ENCODE data around the gene RBAK.
"Not testable (repeated sequence)": the region's sequence is repeated elsewhere in the genome, so short reads cannot be mapped to it uniquely, and the experiment has no call there.

RBAK gene

GRCh38 chr7:5027796-5028410 is 17.8 kb upstream of the RBAK start:
- intact Hi-C loops (cut with micrococcal nuclease); H3K27ac Mint-ChIP-seq; H3K4me1 Mint-ChIP-seq (ENCODE audit: low read depth); H3K4me3 Mint-ChIP-seq; H3K27me3 Mint-ChIP-seq: not testable (repeated sequence)
- Mint-ChIP-seq H3K36me3 (ENCODE audit: low read depth) (peaks cover 11% of the 10 kb centered on the region), H3K9me3 (peaks cover 25% of the 10 kb centered on the region)

DNA sequence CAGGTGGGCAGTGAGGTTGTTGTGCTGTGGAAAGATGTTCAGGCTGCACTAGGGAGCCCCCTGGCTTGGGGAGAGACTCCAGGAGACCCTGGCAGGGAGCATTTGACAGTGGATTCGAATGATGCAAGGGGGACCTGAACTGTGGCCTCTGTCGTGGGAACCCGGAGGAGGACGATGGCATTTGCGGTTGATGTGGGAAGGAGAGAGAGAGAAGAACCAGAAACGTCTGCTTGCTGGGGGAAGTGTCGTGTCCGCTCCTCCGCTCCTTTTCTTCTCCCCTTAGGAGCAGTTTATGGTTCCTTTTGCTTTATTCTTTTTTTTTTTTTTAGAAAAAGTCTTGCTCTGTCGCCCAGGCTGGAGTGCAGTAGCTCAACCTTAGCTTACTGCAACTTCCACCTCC is 12.5 kb upstream of the RBAK start:
- H3K27me3 Mint-ChIP-seq; H3K4me1 Mint-ChIP-seq (ENCODE audit: low read depth); H3K36me3 Mint-ChIP-seq (ENCODE audit: low read depth); H3K9me3 Mint-ChIP-seq; H3K4me3 Mint-ChIP-seq; intact Hi-C loops (cut with micrococcal nuclease); H3K27ac Mint-ChIP-seq: not testable (repeated sequence)

- intact Hi-C loops (cut with micrococcal nuclease): no loop called here
- no peak overlapping the region for H3K4me3 Mint-ChIP-seq
- H3K4me1 Mint-ChIP-seq (ENCODE audit: low read depth): no peaks in the 10 kb centered on the region
- peaks cover 2% of the 10 kb centered on the region for H3K27me3 Mint-ChIP-seq
- H3K27ac Mint-ChIP-seq: no peak overlapping the region
- no peaks in the 10 kb centered on the region for H3K9me3 Mint-ChIP-seq
- H3K36me3 Mint-ChIP-seq (ENCODE audit: low read depth): no peaks in the 10 kb centered on the region
Measured at GRCh38 chr7:5035276-5035675, 10.4 kb upstream of the RBAK start.

DNA sequence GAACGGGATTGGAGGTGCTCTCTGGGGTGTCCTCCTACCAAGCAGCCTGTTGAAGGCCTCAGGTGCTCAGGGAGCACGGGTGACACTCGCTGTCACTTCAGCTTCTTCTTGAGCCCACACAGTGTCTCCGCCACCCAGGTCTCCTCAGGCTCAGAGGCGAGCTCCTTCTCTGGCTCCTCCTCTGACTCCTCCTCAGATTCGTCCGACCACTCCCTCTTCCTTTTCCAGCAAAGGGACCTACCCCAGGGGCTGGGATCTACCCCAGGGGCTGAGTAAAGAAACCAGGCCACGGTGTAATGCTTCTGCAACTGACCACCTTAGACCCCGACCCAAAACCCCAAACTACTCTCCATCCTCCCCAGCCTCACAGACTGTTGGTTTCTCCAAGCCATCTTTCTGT is 9.2 kb upstream of the RBAK start:
- intact Hi-C loops (cut with micrococcal nuclease): no loop called here
- H3K27ac Mint-ChIP-seq: no peak overlapping the region
- H3K36me3 Mint-ChIP-seq (ENCODE audit: low read depth): no peaks in the 10 kb centered on the region
- no peaks in the 10 kb centered on the region for H3K4me1 Mint-ChIP-seq (ENCODE audit: low read depth)
- peaks cover 2% of the 10 kb centered on the region for H3K27me3 Mint-ChIP-seq
- H3K4me3 Mint-ChIP-seq: no peak overlapping the region
- no peaks in the 10 kb centered on the region for H3K9me3 Mint-ChIP-seq

- Mint-ChIP-seq H3K9me3 (no peaks in the 10 kb centered on the region), H3K27ac (no peak overlapping the region), H3K4me3 (no peak overlapping the region), H3K36me3 (ENCODE audit: low read depth) (peaks cover 10% of the 10 kb centered on the region), H3K27me3 (peaks cover 12% of the 10 kb centered on the region), H3K4me1 (ENCODE audit: low read depth) (peaks cover 5% of the 10 kb centered on the region)
- intact Hi-C loops (cut with micrococcal nuclease): no loop called here
Measured at GRCh38 chr7:5041047-5041446, 4.6 kb upstream of the RBAK start.

DNA sequence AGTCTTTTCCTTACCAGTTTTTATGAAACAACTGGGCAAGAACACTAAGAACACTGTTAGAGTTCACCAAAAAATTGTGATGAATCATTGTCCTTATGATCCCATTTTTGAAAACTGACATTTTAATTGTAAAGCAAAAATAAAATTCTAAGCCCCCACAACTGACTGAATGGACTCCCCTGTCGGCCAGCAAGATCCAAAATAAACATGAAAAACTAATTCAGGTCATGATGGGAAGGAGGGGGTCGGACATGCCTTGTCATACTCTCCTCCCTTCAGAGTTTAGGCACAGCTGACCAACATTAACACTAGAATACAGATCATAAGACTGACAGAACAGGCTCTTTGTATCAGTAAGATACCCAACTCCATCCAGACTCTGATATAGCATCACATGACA is 2.0 kb upstream of the RBAK start:
- H3K4me1 Mint-ChIP-seq (ENCODE audit: low read depth): peaks cover 22% of the 10 kb centered on the region
- peaks cover 34% of the 10 kb centered on the region for H3K36me3 Mint-ChIP-seq (ENCODE audit: low read depth)
- no peaks in the 10 kb centered on the region for H3K9me3 Mint-ChIP-seq
- peaks cover 11% of the 10 kb centered on the region for H3K27me3 Mint-ChIP-seq
- no peak overlapping the region for H3K4me3 Mint-ChIP-seq
- H3K27ac Mint-ChIP-seq: no peak overlapping the region
- intact Hi-C loops (cut with micrococcal nuclease): no loop called here

- Mint-ChIP-seq H3K27me3 (peaks cover 10% of the 10 kb centered on the region), H3K4me3 (peak overlapping the region; percentile 95), H3K4me1 (ENCODE audit: low read depth) (peaks cover 27% of the 10 kb centered on the region), H3K27ac (peak overlapping the region; percentile 89), H3K36me3 (ENCODE audit: low read depth) (peaks cover 59% of the 10 kb centered on the region)
- H3K9me3 Mint-ChIP-seq; intact Hi-C loops (cut with micrococcal nuclease): not testable (repeated sequence)
Measured at GRCh38 chr7:5046397-5046732, 705 bp downstream of the RBAK start.

- H3K9me3 Mint-ChIP-seq; intact Hi-C loops (cut with micrococcal nuclease); H3K27ac Mint-ChIP-seq: not testable (repeated sequence)
- Mint-ChIP-seq H3K36me3 (ENCODE audit: low read depth) (peaks cover 66% of the 10 kb centered on the region), H3K4me3 (peak overlapping the region; percentile 9), H3K27me3 (peaks cover 10% of the 10 kb centered on the region), H3K4me1 (ENCODE audit: low read depth) (peaks cover 27% of the 10 kb centered on the region)
Measured at GRCh38 chr7:5047127-5047526, 1.5 kb downstream of the RBAK start.

DNA sequence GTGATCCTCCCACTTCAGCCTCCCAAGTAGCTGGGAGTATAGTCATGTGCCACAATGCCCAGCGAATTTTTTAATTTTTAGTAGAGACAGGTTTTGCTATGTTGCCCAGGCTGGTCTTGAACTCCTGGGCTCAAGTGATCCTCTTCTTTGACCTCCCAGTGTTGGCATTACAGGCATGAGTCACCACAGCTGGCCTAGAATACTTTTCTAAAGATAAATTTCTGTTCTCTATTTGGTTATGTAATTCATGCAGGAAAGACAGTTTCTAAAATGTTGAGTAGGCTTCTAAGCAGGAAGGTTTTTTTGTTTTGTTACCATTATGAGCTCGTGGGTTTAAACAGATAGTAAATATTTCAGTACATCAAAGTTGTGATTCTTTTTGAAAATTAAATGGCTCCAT is 5.0 kb downstream of the RBAK start:
- H3K27me3 Mint-ChIP-seq: no peaks in the 10 kb centered on the region
- peaks cover 95% of the 10 kb centered on the region for H3K36me3 Mint-ChIP-seq (ENCODE audit: low read depth)
- intact Hi-C loops (cut with micrococcal nuclease): no loop called here
- H3K27ac Mint-ChIP-seq: no peak overlapping the region
- peaks cover 22% of the 10 kb centered on the region for H3K4me1 Mint-ChIP-seq (ENCODE audit: low read depth)
- H3K9me3 Mint-ChIP-seq: peaks cover 35% of the 10 kb centered on the region
- H3K4me3 Mint-ChIP-seq: no peak overlapping the region

DNA sequence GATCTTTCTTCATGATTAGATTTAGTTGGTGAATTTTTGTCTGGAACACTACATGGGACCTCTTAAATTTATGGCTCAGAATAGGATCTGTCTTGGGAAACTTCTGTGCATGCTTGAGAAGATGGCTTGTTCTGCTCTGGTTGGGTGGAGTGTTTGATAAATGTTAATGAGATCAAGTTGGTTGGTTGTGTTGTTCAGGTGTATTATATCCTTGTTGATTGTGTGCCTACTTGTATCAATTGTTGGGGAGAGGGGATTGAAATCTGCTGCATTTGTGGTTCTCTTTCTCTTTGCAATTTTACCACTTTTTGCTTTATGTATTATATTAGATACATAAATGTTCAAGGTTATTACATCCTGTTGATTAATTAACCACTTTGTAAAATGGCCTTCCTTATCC is 6.1 kb downstream of the RBAK start:
- H3K27me3 Mint-ChIP-seq; H3K4me3 Mint-ChIP-seq; intact Hi-C loops (cut with micrococcal nuclease); H3K27ac Mint-ChIP-seq: not testable (repeated sequence)
- H3K4me1 Mint-ChIP-seq (ENCODE audit: low read depth): peaks cover 16% of the 10 kb centered on the region
- H3K9me3 Mint-ChIP-seq: peaks cover 46% of the 10 kb centered on the region
- peaks cover 95% of the 10 kb centered on the region for H3K36me3 Mint-ChIP-seq (ENCODE audit: low read depth)

DNA sequence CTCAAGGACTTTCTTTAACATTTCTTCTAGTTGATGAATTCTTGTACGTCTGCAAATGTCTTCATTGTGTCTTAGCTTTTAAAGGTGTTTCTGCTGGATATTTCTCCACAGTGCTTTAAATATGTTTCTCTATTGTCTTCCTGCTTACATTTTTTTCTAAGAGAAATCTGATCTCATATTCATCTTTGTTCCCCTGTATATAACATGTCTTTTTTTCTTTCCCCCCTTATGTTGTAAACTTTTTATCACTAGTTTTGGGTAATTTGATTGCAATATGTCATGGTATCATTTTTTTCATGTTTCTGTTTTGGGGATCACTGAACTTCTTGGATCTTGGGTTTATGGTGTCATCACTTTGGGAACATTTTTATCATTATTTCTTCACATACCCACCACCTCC is 7.5 kb downstream of the RBAK start:
- intact Hi-C loops (cut with micrococcal nuclease): no loop called here
- Mint-ChIP-seq H3K9me3 (peaks cover 59% of the 10 kb centered on the region), H3K27me3 (no peaks in the 10 kb centered on the region), H3K4me1 (ENCODE audit: low read depth) (peaks cover 5% of the 10 kb centered on the region), H3K27ac (no peak overlapping the region), H3K36me3 (ENCODE audit: low read depth) (peaks cover 97% of the 10 kb centered on the region), H3K4me3 (no peak overlapping the region)

DNA sequence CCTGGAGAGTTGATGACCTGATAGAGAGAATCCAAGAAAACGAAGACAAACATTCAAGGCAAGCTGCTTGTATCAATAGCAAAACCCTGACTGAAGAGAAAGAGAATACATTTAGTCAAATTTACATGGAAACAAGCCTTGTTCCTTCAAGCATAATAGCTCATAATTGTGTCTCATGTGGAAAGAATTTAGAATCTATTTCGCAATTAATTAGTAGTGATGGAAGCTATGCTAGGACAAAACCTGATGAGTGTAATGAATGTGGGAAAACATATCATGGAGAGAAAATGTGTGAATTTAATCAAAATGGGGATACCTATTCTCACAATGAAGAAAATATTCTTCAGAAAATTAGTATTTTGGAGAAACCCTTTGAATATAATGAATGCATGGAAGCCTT is 18.0 kb downstream of the RBAK start:
- Mint-ChIP-seq H3K36me3 (ENCODE audit: low read depth) (peaks cover 82% of the 10 kb centered on the region), H3K4me3 (no peak overlapping the region)
- intact Hi-C loops (cut with micrococcal nuclease): no loop called here

DNA sequence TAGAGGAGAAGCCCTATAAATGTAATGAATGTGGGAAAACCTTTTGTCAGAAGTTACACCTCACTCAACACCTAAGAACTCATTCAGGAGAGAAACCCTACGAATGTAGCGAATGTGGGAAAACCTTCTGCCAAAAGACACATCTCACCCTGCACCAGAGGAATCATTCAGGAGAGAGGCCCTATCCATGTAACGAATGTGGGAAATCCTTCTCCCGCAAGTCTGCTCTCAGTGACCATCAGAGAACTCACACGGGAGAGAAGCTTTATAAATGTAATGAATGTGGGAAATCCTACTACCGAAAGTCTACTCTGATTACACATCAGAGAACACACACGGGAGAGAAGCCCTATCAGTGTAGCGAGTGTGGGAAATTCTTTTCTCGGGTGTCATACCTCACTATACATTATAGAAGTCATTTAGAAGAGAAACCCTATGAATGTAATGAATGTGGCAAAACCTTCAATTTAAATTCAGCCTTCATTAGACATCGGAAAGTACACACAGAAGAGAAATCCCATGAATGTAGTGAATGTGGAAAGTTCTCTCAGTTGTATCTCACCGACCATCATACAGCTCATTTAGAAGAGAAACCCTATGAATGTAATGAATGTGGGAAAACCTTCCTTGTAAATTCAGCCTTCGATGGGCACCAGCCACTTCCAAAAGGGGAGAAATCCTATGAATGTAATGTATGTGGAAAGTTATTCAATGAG is 18.9 kb downstream of the RBAK start:
- peaks cover 75% of the 10 kb centered on the region for H3K36me3 Mint-ChIP-seq (ENCODE audit: low read depth)

More for the DNA sequence above, 18.0 kb downstream of the RBAK start:
- H3K27me3 Mint-ChIP-seq: no peaks in the 10 kb centered on the region
- H3K4me1 Mint-ChIP-seq (ENCODE audit: low read depth): no peaks in the 10 kb centered on the region
- H3K9me3 Mint-ChIP-seq: peaks cover 92% of the 10 kb centered on the region
- H3K27ac Mint-ChIP-seq: no peak overlapping the region

GRCh38 chr7:5065107-5065407 is 19.4 kb downstream of the RBAK start:
- Mint-ChIP-seq H3K27me3 (peaks cover 2% of the 10 kb centered on the region), H3K27ac (no peak overlapping the region), H3K4me1 (ENCODE audit: low read depth) (no peaks in the 10 kb centered on the region), H3K36me3 (ENCODE audit: low read depth) (peaks cover 75% of the 10 kb centered on the region), H3K9me3 (peaks cover 93% of the 10 kb centered on the region), H3K4me3 (no peak overlapping the region)
- intact Hi-C loops (cut with micrococcal nuclease): no loop called here

More for the DNA sequence above, 18.9 kb downstream of the RBAK start:
- no peaks in the 10 kb centered on the region for H3K27me3 Mint-ChIP-seq
- peaks cover 92% of the 10 kb centered on the region for H3K9me3 Mint-ChIP-seq
- H3K4me1 Mint-ChIP-seq (ENCODE audit: low read depth): no peaks in the 10 kb centered on the region
- intact Hi-C loops (cut with micrococcal nuclease): no loop called here
- no peak overlapping the region for H3K27ac Mint-ChIP-seq
- H3K4me3 Mint-ChIP-seq: no peak overlapping the region

GRCh38 chr7:5068521-5068920 is 22.9 kb downstream of the RBAK start:
- Mint-ChIP-seq H3K4me1 (ENCODE audit: low read depth) (peaks cover 15% of the 10 kb centered on the region), H3K9me3 (peaks cover 88% of the 10 kb centered on the region), H3K4me3 (no peak overlapping the region), H3K36me3 (ENCODE audit: low read depth) (peaks cover 55% of the 10 kb centered on the region), H3K27me3 (peaks cover 32% of the 10 kb centered on the region), H3K27ac (no peak overlapping the region)
- intact Hi-C loops (cut with micrococcal nuclease): no loop called here
